ENCODE data around the gene RASGRF2.

DNA sequence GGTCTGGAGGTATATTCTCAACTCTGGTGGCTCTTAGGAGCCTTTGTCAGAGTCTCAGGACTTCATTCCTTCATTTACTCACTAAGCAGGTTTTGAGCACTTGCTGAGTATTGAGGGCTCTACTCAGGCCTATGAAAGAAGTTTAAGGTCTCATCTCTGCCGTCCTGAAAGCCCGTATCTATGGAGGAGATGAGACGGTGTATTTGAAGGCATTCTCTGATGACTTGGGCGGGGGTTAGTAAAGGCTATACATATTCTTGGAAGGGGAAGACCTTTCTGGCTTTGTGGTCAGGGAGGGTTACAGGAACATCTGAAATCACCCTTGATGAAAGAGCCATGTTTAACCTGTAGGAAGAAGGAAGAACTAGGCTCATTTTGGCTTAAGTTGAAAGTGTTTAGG is 21.9 kb downstream of the RASGRF2 start:
- TF ChIP-seq, protein P1, sequence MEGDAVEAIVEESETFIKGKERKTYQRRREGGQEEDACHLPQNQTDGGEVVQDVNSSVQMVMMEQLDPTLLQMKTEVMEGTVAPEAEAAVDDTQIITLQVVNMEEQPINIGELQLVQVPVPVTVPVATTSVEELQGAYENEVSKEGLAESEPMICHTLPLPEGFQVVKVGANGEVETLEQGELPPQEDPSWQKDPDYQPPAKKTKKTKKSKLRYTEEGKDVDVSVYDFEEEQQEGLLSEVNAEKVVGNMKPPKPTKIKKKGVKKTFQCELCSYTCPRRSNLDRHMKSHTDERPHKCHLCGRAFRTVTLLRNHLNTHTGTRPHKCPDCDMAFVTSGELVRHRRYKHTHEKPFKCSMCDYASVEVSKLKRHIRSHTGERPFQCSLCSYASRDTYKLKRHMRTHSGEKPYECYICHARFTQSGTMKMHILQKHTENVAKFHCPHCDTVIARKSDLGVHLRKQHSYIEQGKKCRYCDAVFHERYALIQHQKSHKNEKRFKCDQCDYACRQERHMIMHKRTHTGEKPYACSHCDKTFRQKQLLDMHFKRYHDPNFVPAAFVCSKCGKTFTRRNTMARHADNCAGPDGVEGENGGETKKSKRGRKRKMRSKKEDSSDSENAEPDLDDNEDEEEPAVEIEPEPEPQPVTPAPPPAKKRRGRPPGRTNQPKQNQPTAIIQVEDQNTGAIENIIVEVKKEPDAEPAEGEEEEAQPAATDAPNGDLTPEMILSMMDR (IDR thresholded peaks at IDR 0.05 in 8 of 11, conservative IDR thresholded peaks at IDR 0.05 in 3 of 11): no peak
- TF ChIP-seq POLR2A (IDR thresholded peaks at IDR 0.05): no peak

All from spleen (tissue), 7 donors.